HEK293T (cell line): ENCODE results near the gene CERS2.

Experiments used
- ARNT ChIP-seq: fragments of 450-650 bp; IDR thresholded peaks from 2 replicates; pipeline ENCODE4 v1.6.1; 2017; ENCODE audit warnings: mild to moderate bottlenecking
- BHLHE40 ChIP-seq: fragments of 450-650 bp; IDR thresholded peaks from 2 replicates; pipeline ENCODE4 v1.6.1; 2016; ENCODE audit warnings: mild to moderate bottlenecking, moderate library complexity, borderline replicate concordance
- FOXA1 ChIP-seq: fragments of 450-650 bp; IDR thresholded peaks from 2 replicates; pipeline ENCODE4 v1.6.1; 2016; ENCODE audit warnings: mild to moderate bottlenecking

- no peak for TF ChIP-seq ARNT
- TF ChIP-seq FOXA1: no peak
- TF ChIP-seq BHLHE40: no peak
Observed at GRCh38 chr1:150967936-150968335, 6.7 kb downstream of the CERS2 start.
